Liver (tissue), 9 donors: ENCODE results near the gene KLHDC3. TPM values are rescaled to one million over a fixed set of nuclear protein-coding genes. Genes with fewer than 3 reads are reported as not detected.

Source experiments
- DNase-seq: peaks from one replicate; pipeline ENCODE4 v3.0.0-alpha.2; 2017; ENCODE audit warnings: low spot score
- H3K27ac ChIP-seq, 2 donors: one replicate each; pipeline ENCODE4 v1.7.0; 2013; ENCODE audit warnings: inconsistent platforms in 2 of 2, low read length in 2 of 2, control low read depth in 1 of 2, low read depth in 1 of 2, mild to moderate bottlenecking in 1 of 2
- H3K27me3 ChIP-seq, 4 donors: one replicate each; pipeline versions ENCODE4 v1.6.1 to v1.7.0; 2013; ENCODE audit warnings: low read length in 3 of 4, inconsistent platforms in 1 of 4, mild to moderate bottlenecking in 1 of 4, moderate library complexity in 1 of 4; ENCODE audit not compliant: control insufficient read depth in 4 of 4, insufficient read depth in 4 of 4
- H3K36me3 ChIP-seq, 4 donors: one replicate each; pipeline versions ENCODE4 v1.6.1 to v1.7.0; 2013; ENCODE audit warnings: low read length in 3 of 4, mild to moderate bottlenecking in 3 of 4, low read depth in 1 of 4, moderate library complexity in 1 of 4; ENCODE audit not compliant: control insufficient read depth in 4 of 4, insufficient read depth in 3 of 4
- H3K4me1 ChIP-seq, 4 donors: one replicate each; pipeline versions ENCODE4 v1.6.1 to v1.7.0; 2013; ENCODE audit warnings: low read length in 3 of 4, mild to moderate bottlenecking in 3 of 4, moderate library complexity in 1 of 4; ENCODE audit not compliant: control insufficient read depth in 4 of 4, insufficient read depth in 4 of 4
- H3K4me3 ChIP-seq, 3 donors: one replicate each; pipeline versions ENCODE4 v1.6.1 to v1.7.0; 2013; ENCODE audit warnings: low read length in 3 of 3, control low read depth in 1 of 3, low read depth in 1 of 3, mild to moderate bottlenecking in 1 of 3
- H3K9ac ChIP-seq, 2 donors: one replicate each; pipeline ENCODE4 v1.7.0; 2013; ENCODE audit warnings: low read length in 2 of 2, mild to moderate bottlenecking in 2 of 2, moderate library complexity in 2 of 2, control low read depth in 1 of 2, low read depth in 1 of 2
- H3K9me3 ChIP-seq, 4 donors: one replicate each; pipeline versions ENCODE4 v1.6.1 to v1.7.0; 2013; ENCODE audit warnings: low read length in 3 of 4; ENCODE audit not compliant: control insufficient read depth in 4 of 4
- ATF3 ChIP-seq: IDR thresholded peaks from 2 replicates; pipeline ENCODE4 v1.6.1; 2016; ENCODE audit warnings: antibody characterized with exemption
- CTCF ChIP-seq: fragments of 150-350 bp; IDR thresholded peaks from 2 replicates; pipeline ENCODE4 v1.5.1; 2017; ENCODE audit warnings: improper control_type of control experiment, low read depth, low read length; ENCODE audit not compliant: missing input control
- FOXA1 ChIP-seq: IDR thresholded peaks from 2 replicates; pipeline ENCODE4 v1.6.1; 2016; ENCODE audit warnings: antibody characterized with exemption
- FOXA2 ChIP-seq: IDR thresholded peaks from 2 replicates; pipeline ENCODE4 v1.6.1; 2016; ENCODE audit warnings: antibody characterized with exemption
- GABPA ChIP-seq, 2 donors: IDR thresholded peaks in 1 of 2; conservative IDR thresholded peaks in 1 of 2; 2 replicates each; pipeline ENCODE4 v1.6.1; 2016; ENCODE audit warnings: antibody characterized with exemption in 2 of 2, mild to moderate bottlenecking in 1 of 2, moderate library complexity in 1 of 2
- HNF4A ChIP-seq, 2 donors: conservative IDR thresholded peaks; 2 replicates each; pipeline ENCODE4 v1.6.1; 2016; ENCODE audit warnings: antibody characterized with exemption in 2 of 2, mild to moderate bottlenecking in 2 of 2
- HNF4G ChIP-seq: IDR thresholded peaks from 2 replicates; pipeline ENCODE4 v1.6.1; 2016; ENCODE audit warnings: antibody characterized with exemption
- JUND ChIP-seq, 2 donors: IDR thresholded peaks; 2 replicates each; pipeline ENCODE4 v1.6.1; 2016; ENCODE audit warnings: antibody characterized with exemption in 2 of 2
- MAX ChIP-seq: IDR thresholded peaks from 2 replicates; pipeline ENCODE4 v1.6.1; 2016; ENCODE audit warnings: antibody characterized with exemption
- NR2F2 ChIP-seq: IDR thresholded peaks from 2 replicates; pipeline ENCODE4 v1.6.1; 2016; ENCODE audit warnings: antibody characterized with exemption
- RAD21 ChIP-seq, 2 donors: IDR thresholded peaks; 2 replicates each; pipeline ENCODE4 v1.6.1; 2016; ENCODE audit warnings: antibody characterized with exemption in 2 of 2, mild to moderate bottlenecking in 2 of 2
- REST ChIP-seq: IDR thresholded peaks from 2 replicates; pipeline ENCODE4 v1.6.1; 2016; ENCODE audit warnings: antibody characterized with exemption, mild to moderate bottlenecking
- RXRA ChIP-seq, 2 donors: IDR thresholded peaks; 2 replicates each; pipeline ENCODE4 v1.6.1; 2017 to 2018; ENCODE audit warnings: antibody characterized with exemption in 2 of 2, mild to moderate bottlenecking in 1 of 2
- SP1 ChIP-seq: IDR thresholded peaks from 2 replicates; pipeline ENCODE4 v1.6.1; 2018; ENCODE audit warnings: antibody characterized with exemption, mild to moderate bottlenecking
- TAF1 ChIP-seq: conservative IDR thresholded peaks from 2 replicates; pipeline ENCODE4 v1.6.1; 2016; ENCODE audit warnings: antibody characterized with exemption, mild to moderate bottlenecking
- ZBTB33 ChIP-seq: IDR thresholded peaks from 2 replicates; pipeline ENCODE4 v1.6.1; 2016; ENCODE audit warnings: antibody characterized with exemption
- WGBS: extraction: QIAGEN DNeasy Blood & Tissue Kit; methylation state at CpG from one replicate; pipeline ENCODE4 v1.1.7; 2013; 5-methylcytosine and 5-hydroxymethylcytosine counted together
- polyA plus RNA-seq, 2 donors: library from polyadenylated mRNA; stranded (reverse) in 1 of 2; unstranded in 1 of 2; fragments of 200-250 nt in 1 of 2; fragments of >200 nt in 1 of 2; fragmentation: Nextera tagmentation in 1 of 2; extraction: Ambion mirVana in 1 of 2; gene quantifications; one replicate each; pipeline versions ENCODE4 v1.2.1 to v1.2.3, GENCODE V29; 2013 to 2015
- total RNA-seq, 2 donors: library from RNA; depleted of rRNA; stranded (reverse); fragments of >200 nt; gene quantifications; one replicate each; pipeline ENCODE4 v1.2.3, GENCODE V29; 2014
- donor health status: healthy.
- donor health status: healthy.
- donor health status: healthy.
- donor health status: healthy.
- donor health status: healthy.

The KLHDC3 gene
- total and polyA plus RNA-seq, 4 donors = 30.9 to 66.5 (median 50.6) TPM

GRCh38 chr6:43026365-43026764 is 12.3 kb downstream of the KLHDC3 start:
- Histone ChIP-seq H3K9me3 (no peaks in the 10 kb centered on the region), H3K4me3 (no peak overlapping the region), H3K9ac (no peak overlapping the region), H3K36me3 (peaks cover 12 to 50% (median 37%) of the 10 kb centered on the region in 4 donors), H3K27ac (no peak overlapping the region), H3K4me1 (peaks cover 0 to 8% (median 3%) of the 10 kb centered on the region in 4 donors), H3K27me3 (no peaks in the 10 kb centered on the region)
- no peak for TF ChIP-seq JUND (IDR thresholded peaks at IDR 0.05)
- TF ChIP-seq MAX = no peak
- no peak for TF ChIP-seq FOXA1
- no peak for TF ChIP-seq ATF3
- TF ChIP-seq RAD21 (IDR thresholded peaks at IDR 0.05) = no peak
- TF ChIP-seq GABPA (IDR thresholded peaks at IDR 0.05 in 1 of 2, conservative IDR thresholded peaks at IDR 0.05 in 1 of 2) = no peak
- TF ChIP-seq HNF4A (conservative IDR thresholded peaks at IDR 0.05) = no peak
- no peak for TF ChIP-seq NR2F2
- no peak for TF ChIP-seq HNF4G
- TF ChIP-seq RXRA (IDR thresholded peaks at IDR 0.05) = no peak
- no peak for TF ChIP-seq ZBTB33
- no peak for TF ChIP-seq CTCF
- no peak for DNase-seq
- 95% methylated on average over 5 of the region's 5 CpGs for WGBS

GRCh38 chr6:43029120-43029519 is 15.1 kb downstream of the KLHDC3 start:
- no peaks in the 10 kb centered on the region for H3K9me3 ChIP-seq
- 94% methylated on average over 9 of the region's 9 CpGs for WGBS
- H3K27ac ChIP-seq = no peak overlapping the region
- no peaks in the 10 kb centered on the region for H3K27me3 ChIP-seq
- H3K4me1 ChIP-seq = no peaks in the 10 kb centered on the region
- no peak for TF ChIP-seq REST
- no peak for TF ChIP-seq ATF3
- TF ChIP-seq TAF1 = no peak
- no peak for TF ChIP-seq SP1
- no peak for TF ChIP-seq MAX
- no peak for TF ChIP-seq FOXA2
- peaks cover 12 to 63% (median 46%) of the 10 kb centered on the region in 4 donors for H3K36me3 ChIP-seq
- no peak overlapping the region for H3K9ac ChIP-seq
- H3K4me3 ChIP-seq = no peak overlapping the region
- DNase-seq = no peak
